Skeletal muscle tissue (tissue), 4 donors: ENCODE results near the gene MYO1C. TPM values are rescaled to one million over a fixed set of nuclear protein-coding genes. Genes with fewer than 3 reads are reported as not detected.
"Not testable (repeated sequence)": the region's sequence is repeated elsewhere in the genome, so short reads cannot be mapped to it uniquely, and the experiment has no call there.

Experiments used
- H3K27ac ChIP-seq: one replicate; pipeline ENCODE4 v1.7.0; 2013; ENCODE audit warnings: mild to moderate bottlenecking, low read depth, low read length, inconsistent platforms
- H3K27me3 ChIP-seq, 3 donors: one replicate each; pipeline ENCODE4 v1.7.0; 2013; ENCODE audit warnings: low read length in 3 of 3; ENCODE audit not compliant: control insufficient read depth in 3 of 3, insufficient read depth in 3 of 3
- H3K36me3 ChIP-seq, 3 donors: one replicate each; pipeline ENCODE4 v1.7.0; 2013; ENCODE audit warnings: low read length in 3 of 3; ENCODE audit not compliant: control insufficient read depth in 3 of 3, insufficient read depth in 3 of 3
- H3K4me1 ChIP-seq, 3 donors: one replicate each; pipeline ENCODE4 v1.7.0; 2013; ENCODE audit warnings: low read length in 3 of 3, mild to moderate bottlenecking in 3 of 3; ENCODE audit not compliant: control insufficient read depth in 3 of 3, insufficient read depth in 3 of 3
- H3K4me3 ChIP-seq, 3 donors: one replicate each; pipeline ENCODE4 v1.7.0; 2013; ENCODE audit warnings: low read length in 3 of 3
- H3K9ac ChIP-seq, 3 donors: one replicate each; pipeline ENCODE4 v1.7.0; 2013; ENCODE audit warnings: low read length in 3 of 3, mild to moderate bottlenecking in 3 of 3, moderate library complexity in 2 of 3, low read depth in 1 of 3
- H3K9me3 ChIP-seq, 3 donors: one replicate each; pipeline ENCODE4 v1.7.0; 2013; ENCODE audit warnings: low read length in 3 of 3; ENCODE audit not compliant: control insufficient read depth in 3 of 3
- total RNA-seq: library from RNA; depleted of rRNA; stranded (reverse); fragments of >200 nt; gene quantifications from one replicate; pipeline ENCODE4 v1.2.3, GENCODE V29; 2014
- donor health status: Osteomylitis.

Gene MYO1C
- total RNA-seq, 1 donor from 2014 or later, result 69.4 TPM

DNA sequence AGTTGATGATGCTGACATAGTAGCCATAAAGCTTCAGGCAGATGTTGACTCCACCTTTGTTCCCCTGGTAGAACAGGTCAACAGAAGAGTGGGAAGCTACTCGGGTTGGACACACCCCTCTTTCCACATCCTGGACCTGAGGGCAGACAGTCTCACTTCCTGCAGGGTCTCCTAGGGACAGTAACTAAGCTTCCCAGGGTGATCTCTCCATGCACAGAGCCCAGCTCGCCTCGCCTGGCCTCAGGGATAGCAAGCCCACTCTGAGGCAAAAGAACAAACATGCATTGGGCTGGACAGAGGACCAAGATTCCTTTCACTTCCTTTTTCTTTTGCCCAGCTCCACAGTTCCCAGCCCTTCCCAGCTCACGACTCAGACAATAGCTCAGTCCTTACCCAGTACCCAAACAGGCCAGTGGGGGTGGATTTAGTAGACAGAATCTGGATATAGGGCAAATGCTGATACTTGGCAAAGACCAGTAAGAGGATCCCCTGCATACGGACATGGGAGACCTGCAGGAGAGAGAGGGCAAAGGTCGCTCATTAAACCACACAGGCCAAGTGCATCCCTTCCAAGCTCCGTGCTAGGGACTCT lies 16.9 kb upstream of the MYO1C start:
- Histone ChIP-seq H3K27ac (no peak overlapping the region), H3K9ac (no peak overlapping the region), H3K36me3 (peaks cover 29 to 47% (median 37%) of the 10 kb centered on the region in 3 donors), H3K4me1 (peaks cover 33 to 40% (median 38%) of the 10 kb centered on the region in 3 donors), H3K27me3 (no peaks in the 10 kb centered on the region), H3K4me3 (no peak overlapping the region), H3K9me3 (no peaks in the 10 kb centered on the region)

GRCh38 chr17:1508709-1509108 lies 16.2 kb upstream of the MYO1C start:
- H3K27me3 ChIP-seq, H3K9me3 ChIP-seq, H3K4me3 ChIP-seq, H3K27ac ChIP-seq, H3K9ac ChIP-seq: not testable (repeated sequence)
- Histone ChIP-seq H3K4me1 (peaks cover 33 to 42% (median 36%) of the 10 kb centered on the region in 3 donors), H3K36me3 (peaks cover 31 to 50% (median 43%) of the 10 kb centered on the region in 3 donors)

- Histone ChIP-seq H3K27ac (no peak overlapping the region), H3K4me3 (no peak overlapping the region), H3K27me3 (no peaks in the 10 kb centered on the region), H3K9ac (peak overlapping the region in 1 of 3 donors; percentile 40), H3K4me1 (peaks cover 16 to 25% (median 23%) of the 10 kb centered on the region in 3 donors), H3K36me3 (peaks cover 25 to 40% (median 36%) of the 10 kb centered on the region in 3 donors), H3K9me3 (no peaks in the 10 kb centered on the region)
Measured at GRCh38 chr17:1506649-1507267, 14.3 kb upstream of the MYO1C start.

DNA sequence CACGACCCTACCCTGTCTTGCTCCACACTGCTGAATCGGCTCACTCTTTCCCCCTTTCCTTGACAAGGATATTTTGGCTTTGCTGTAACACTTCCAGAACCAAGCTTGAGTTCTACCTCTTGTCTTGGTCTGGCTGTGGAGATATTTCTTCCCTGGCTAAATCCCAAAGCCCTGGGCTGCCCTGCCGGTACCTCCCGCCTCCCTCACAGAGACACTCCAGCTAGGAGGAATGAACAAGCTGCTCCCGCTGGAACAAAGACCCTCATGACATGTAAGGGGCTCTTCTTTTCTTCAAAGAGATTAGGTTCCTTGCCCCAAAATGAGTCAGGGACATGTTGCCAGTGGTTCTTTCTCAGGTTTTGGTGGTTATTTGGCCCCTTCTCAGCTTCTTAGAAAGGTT lies 13.1 kb upstream of the MYO1C start:
- no peaks in the 10 kb centered on the region for H3K9me3 ChIP-seq
- H3K4me3 ChIP-seq, result no peak overlapping the region
- H3K4me1 ChIP-seq, result peaks cover 5 to 14% (median 13%) of the 10 kb centered on the region in 3 donors
- H3K9ac ChIP-seq, result no peak overlapping the region
- H3K27me3 ChIP-seq, result no peaks in the 10 kb centered on the region
- peaks cover 25 to 40% (median 37%) of the 10 kb centered on the region in 3 donors for H3K36me3 ChIP-seq
- H3K27ac ChIP-seq, result no peak overlapping the region

DNA sequence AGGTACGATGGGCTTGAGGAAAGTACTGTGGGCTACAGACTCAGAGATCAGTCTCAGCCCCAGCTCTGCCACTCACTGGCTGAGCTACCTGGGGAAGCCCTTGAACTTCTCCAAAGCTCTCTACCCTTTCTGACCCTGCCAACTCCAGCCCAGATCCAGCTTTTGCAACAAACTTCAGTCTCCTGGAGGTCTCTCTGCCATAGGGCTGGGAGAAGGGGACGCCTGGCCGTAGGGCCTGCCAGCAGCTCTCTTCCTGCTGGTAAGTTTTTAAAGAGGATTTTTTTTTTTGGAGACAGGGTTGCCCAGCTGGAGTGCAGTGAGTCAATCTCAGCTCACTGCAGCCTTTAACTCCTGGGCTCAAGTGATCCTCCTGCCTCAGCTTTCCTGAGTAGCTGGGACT lies 12.4 kb upstream of the MYO1C start:
- H3K36me3 ChIP-seq, result peaks cover 24 to 40% (median 37%) of the 10 kb centered on the region in 3 donors
- H3K27me3 ChIP-seq, result no peaks in the 10 kb centered on the region
- no peak overlapping the region for H3K4me3 ChIP-seq
- H3K9ac ChIP-seq, result no peak overlapping the region
- peaks cover 2 to 11% (median 10%) of the 10 kb centered on the region in 3 donors for H3K4me1 ChIP-seq
- no peaks in the 10 kb centered on the region for H3K9me3 ChIP-seq
- no peak overlapping the region for H3K27ac ChIP-seq

GRCh38 chr17:1503699-1504098 lies 11.2 kb upstream of the MYO1C start:
- peaks cover 2 to 4% (median 2%) of the 10 kb centered on the region in 3 donors for H3K4me1 ChIP-seq
- no peak overlapping the region for H3K27ac ChIP-seq
- H3K36me3 ChIP-seq, result peaks cover 21 to 36% (median 30%) of the 10 kb centered on the region in 3 donors
- H3K4me3 ChIP-seq, result no peak overlapping the region
- no peak overlapping the region for H3K9ac ChIP-seq
- H3K9me3 ChIP-seq, result no peaks in the 10 kb centered on the region
- H3K27me3 ChIP-seq, result no peaks in the 10 kb centered on the region

DNA sequence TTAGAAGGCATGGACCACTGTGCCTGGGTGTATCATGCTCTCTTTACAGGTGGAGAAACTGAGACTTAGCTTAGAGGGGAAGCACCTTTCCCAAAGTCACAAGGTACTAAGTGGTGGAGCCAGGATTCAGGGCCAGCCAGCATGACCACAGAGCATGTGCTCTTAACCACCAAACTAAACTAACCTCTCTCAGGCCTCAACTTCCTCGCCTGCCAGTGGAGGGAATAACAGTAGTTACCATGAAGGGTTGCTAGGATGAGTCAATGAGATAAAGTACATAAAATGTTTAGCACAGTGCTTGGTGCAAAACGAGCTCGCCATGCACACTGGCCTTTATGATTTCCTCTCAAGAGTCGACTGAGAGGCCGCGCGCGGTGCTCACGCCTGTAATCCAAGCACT lies 6.4 kb upstream of the MYO1C start:
- no peak overlapping the region for H3K4me3 ChIP-seq
- H3K27me3 ChIP-seq, result no peaks in the 10 kb centered on the region
- H3K9ac ChIP-seq, result no peak overlapping the region
- H3K4me1 ChIP-seq, result peaks cover 25 to 30% (median 28%) of the 10 kb centered on the region in 3 donors
- H3K27ac ChIP-seq, result no peak overlapping the region
- peaks cover 20 to 29% (median 29%) of the 10 kb centered on the region in 3 donors for H3K36me3 ChIP-seq
- no peaks in the 10 kb centered on the region for H3K9me3 ChIP-seq

- Histone ChIP-seq H3K36me3 (peaks cover 19 to 29% (median 28%) of the 10 kb centered on the region in 3 donors), H3K4me1 (peaks cover 32 to 35% (median 34%) of the 10 kb centered on the region in 3 donors), H3K27ac (no peak overlapping the region), H3K9ac (no peak overlapping the region), H3K27me3 (no peaks in the 10 kb centered on the region), H3K4me3 (no peak overlapping the region), H3K9me3 (no peaks in the 10 kb centered on the region)
Measured at GRCh38 chr17:1498233-1498632, 5.7 kb upstream of the MYO1C start.

- H3K4me1 ChIP-seq, result peaks cover 36 to 39% (median 38%) of the 10 kb centered on the region in 3 donors
- no peaks in the 10 kb centered on the region for H3K9me3 ChIP-seq
- H3K36me3 ChIP-seq, result peaks cover 19 to 29% (median 28%) of the 10 kb centered on the region in 3 donors
- no peak overlapping the region for H3K9ac ChIP-seq
- no peak overlapping the region for H3K27ac ChIP-seq
- no peak overlapping the region for H3K4me3 ChIP-seq
- H3K27me3 ChIP-seq, result no peaks in the 10 kb centered on the region
Measured at GRCh38 chr17:1497831-1498230, 5.3 kb upstream of the MYO1C start.

- no peaks in the 10 kb centered on the region for H3K9me3 ChIP-seq
- H3K4me1 ChIP-seq, result peaks cover 44 to 49% (median 48%) of the 10 kb centered on the region in 3 donors
- no peaks in the 10 kb centered on the region for H3K27me3 ChIP-seq
- no peak overlapping the region for H3K27ac ChIP-seq
- peaks cover 19 to 29% (median 28%) of the 10 kb centered on the region in 3 donors for H3K36me3 ChIP-seq
- no peak overlapping the region for H3K9ac ChIP-seq
- no peak overlapping the region for H3K4me3 ChIP-seq
Measured at GRCh38 chr17:1496869-1497268, 4.4 kb upstream of the MYO1C start.
